Keratinocyte (primary cell): Measurements from ENCODE around the gene CCL28.

Source experiments
- CTCF ChIP-seq, 3 experiments: IDR thresholded peaks in 1 of 3; conservative IDR thresholded peaks in 1 of 3; optimal IDR thresholded peaks in 1 of 3; 2 replicates in 2 of 3; 3 replicates in 1 of 3; pipeline versions ENCODE3 to v1.5.1; 2011; ENCODE audit warnings: low read length in 3 of 3, mild to moderate bottlenecking in 3 of 3, moderate library complexity in 2 of 3, control low read depth in 1 of 3, inconsistent platforms in 1 of 3; ENCODE audit not compliant: insufficient read depth in 2 of 3; ENCODE audit errors: extremely low read depth in 1 of 3
- EZH2 ChIP-seq: IDR thresholded peaks from one replicate; pipeline ENCODE4 v1.6.1; 2012; ENCODE audit warnings: inconsistent platforms, mild to moderate bottlenecking, low read length, moderate library complexity

DNA sequence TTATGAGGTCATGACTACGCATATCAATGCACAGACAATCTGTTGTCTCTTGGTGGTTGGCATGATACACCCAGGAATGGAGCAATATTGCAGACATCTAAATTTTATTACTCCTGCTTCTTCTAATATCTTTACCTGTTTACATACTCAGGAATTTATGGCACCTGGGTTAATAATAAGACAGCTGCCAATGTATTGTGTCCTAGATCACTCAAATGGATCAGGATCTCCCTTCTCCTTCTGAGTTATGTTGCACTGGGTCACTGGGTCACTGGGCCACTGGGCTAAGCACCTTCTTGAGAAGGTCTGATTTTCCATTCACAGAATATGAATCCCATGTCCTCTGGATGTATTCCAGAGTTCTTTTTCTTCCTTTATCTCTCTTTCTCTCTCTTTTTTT is 41.8 kb downstream of the CCL28 start:
- TF ChIP-seq EZH2 (no peak), CTCF (optimal IDR thresholded peaks at IDR 0.05 in 1 of 3, IDR thresholded peaks at IDR 0.05 in 1 of 3, conservative IDR thresholded peaks at IDR 0.05 in 1 of 3; ENCODE audit: extremely low read depth in 1 of 3, insufficient read depth in 2 of 3, low read length in 3 of 3) (no peak)
